Measurements from ENCODE around the gene SGPL1.

Gene SGPL1

GRCh38 chr10:70907637-70908405, 92.1 kb downstream of the SGPL1 start:
- H3K4me3 ChIP-seq (ENCODE audit: low read depth, low read length): no peak overlapping the region
- no peaks in the 10 kb centered on the region for H3K36me3 ChIP-seq (ENCODE audit: control insufficient read depth, insufficient read depth, low read length)
- no peaks in the 10 kb centered on the region for H3K27me3 ChIP-seq (ENCODE audit: control insufficient read depth, insufficient read depth, low read length)
- no peak overlapping the region for H3K27ac ChIP-seq (ENCODE audit: low read depth, low read length)
- H3K4me1 ChIP-seq (ENCODE audit: control insufficient read depth, insufficient read depth, low read length): no peaks in the 10 kb centered on the region
- no peaks in the 10 kb centered on the region for H3K9me3 ChIP-seq (ENCODE audit: control insufficient read depth, insufficient read depth, low read depth, low read length)
- H3K9ac ChIP-seq (ENCODE audit: low read length): no peak overlapping the region

- Histone ChIP-seq H3K36me3 (ENCODE audit: control insufficient read depth, insufficient read depth, low read length) (no peaks in the 10 kb centered on the region), H3K27ac (ENCODE audit: low read depth, low read length) (no peak overlapping the region), H3K4me3 (ENCODE audit: low read depth, low read length) (no peak overlapping the region), H3K9ac (ENCODE audit: low read length) (no peak overlapping the region), H3K27me3 (ENCODE audit: control insufficient read depth, insufficient read depth, low read length) (no peaks in the 10 kb centered on the region), H3K9me3 (ENCODE audit: control insufficient read depth, insufficient read depth, low read depth, low read length) (no peaks in the 10 kb centered on the region), H3K4me1 (ENCODE audit: control insufficient read depth, insufficient read depth, low read length) (no peaks in the 10 kb centered on the region)
These were observed 92.9 kb downstream of the SGPL1 start for GRCh38 chr10:70908406-70909296.

- no peak overlapping the region for H3K27ac ChIP-seq (ENCODE audit: low read depth, low read length)
- H3K9me3 ChIP-seq (ENCODE audit: control insufficient read depth, insufficient read depth, low read depth, low read length): no peaks in the 10 kb centered on the region
- H3K9ac ChIP-seq (ENCODE audit: low read length): no peak overlapping the region
- H3K4me3 ChIP-seq (ENCODE audit: low read depth, low read length): no peak overlapping the region
- no peaks in the 10 kb centered on the region; the same call in 1 of the 2 replicates for H3K27me3 ChIP-seq (ENCODE audit: control insufficient read depth, insufficient read depth, low read length)
- no peaks in the 10 kb centered on the region for H3K4me1 ChIP-seq (ENCODE audit: control insufficient read depth, insufficient read depth, low read length)
- no peaks in the 10 kb centered on the region for H3K36me3 ChIP-seq (ENCODE audit: control insufficient read depth, insufficient read depth, low read length)
These were observed 93.7 kb downstream of the SGPL1 start for GRCh38 chr10:70909326-70909935.

- Histone ChIP-seq H3K27me3 (ENCODE audit: control insufficient read depth, insufficient read depth, low read length) (no peaks in the 10 kb centered on the region; the same call in 1 of the 2 replicates), H3K4me3 (ENCODE audit: low read depth, low read length) (no peak overlapping the region), H3K4me1 (ENCODE audit: control insufficient read depth, insufficient read depth, low read length) (no peaks in the 10 kb centered on the region), H3K27ac (ENCODE audit: low read depth, low read length) (no peak overlapping the region), H3K9me3 (ENCODE audit: control insufficient read depth, insufficient read depth, low read depth, low read length) (no peaks in the 10 kb centered on the region), H3K36me3 (ENCODE audit: control insufficient read depth, insufficient read depth, low read length) (no peaks in the 10 kb centered on the region), H3K9ac (ENCODE audit: low read length) (no peak overlapping the region)
These were observed 95.0 kb downstream of the SGPL1 start for GRCh38 chr10:70910486-70911341.

GRCh38 chr10:70911386-70911785, 95.6 kb downstream of the SGPL1 start:
- Histone ChIP-seq H3K4me3 (ENCODE audit: low read depth, low read length) (no peak overlapping the region), H3K27me3 (ENCODE audit: control insufficient read depth, insufficient read depth, low read length) (no peaks in the 10 kb centered on the region; the same call in 1 of the 2 replicates), H3K9me3 (ENCODE audit: control insufficient read depth, insufficient read depth, low read depth, low read length) (no peaks in the 10 kb centered on the region), H3K27ac (ENCODE audit: low read depth, low read length) (no peak overlapping the region), H3K4me1 (ENCODE audit: control insufficient read depth, insufficient read depth, low read length) (no peaks in the 10 kb centered on the region), H3K9ac (ENCODE audit: low read length) (no peak overlapping the region), H3K36me3 (ENCODE audit: control insufficient read depth, insufficient read depth, low read length) (no peaks in the 10 kb centered on the region)

GRCh38 chr10:70912556-70912955, 96.8 kb downstream of the SGPL1 start:
- no peaks in the 10 kb centered on the region for H3K9me3 ChIP-seq (ENCODE audit: control insufficient read depth, insufficient read depth, low read depth, low read length)
- H3K27me3 ChIP-seq (ENCODE audit: control insufficient read depth, insufficient read depth, low read length): no peaks in the 10 kb centered on the region; the same call in 1 of the 2 replicates
- no peaks in the 10 kb centered on the region for H3K4me1 ChIP-seq (ENCODE audit: control insufficient read depth, insufficient read depth, low read length)
- H3K27ac ChIP-seq (ENCODE audit: low read depth, low read length): no peak overlapping the region
- H3K36me3 ChIP-seq (ENCODE audit: control insufficient read depth, insufficient read depth, low read length): no peaks in the 10 kb centered on the region
- no peak overlapping the region for H3K9ac ChIP-seq (ENCODE audit: low read length)
- no peak overlapping the region for H3K4me3 ChIP-seq (ENCODE audit: low read depth, low read length)

DNA sequence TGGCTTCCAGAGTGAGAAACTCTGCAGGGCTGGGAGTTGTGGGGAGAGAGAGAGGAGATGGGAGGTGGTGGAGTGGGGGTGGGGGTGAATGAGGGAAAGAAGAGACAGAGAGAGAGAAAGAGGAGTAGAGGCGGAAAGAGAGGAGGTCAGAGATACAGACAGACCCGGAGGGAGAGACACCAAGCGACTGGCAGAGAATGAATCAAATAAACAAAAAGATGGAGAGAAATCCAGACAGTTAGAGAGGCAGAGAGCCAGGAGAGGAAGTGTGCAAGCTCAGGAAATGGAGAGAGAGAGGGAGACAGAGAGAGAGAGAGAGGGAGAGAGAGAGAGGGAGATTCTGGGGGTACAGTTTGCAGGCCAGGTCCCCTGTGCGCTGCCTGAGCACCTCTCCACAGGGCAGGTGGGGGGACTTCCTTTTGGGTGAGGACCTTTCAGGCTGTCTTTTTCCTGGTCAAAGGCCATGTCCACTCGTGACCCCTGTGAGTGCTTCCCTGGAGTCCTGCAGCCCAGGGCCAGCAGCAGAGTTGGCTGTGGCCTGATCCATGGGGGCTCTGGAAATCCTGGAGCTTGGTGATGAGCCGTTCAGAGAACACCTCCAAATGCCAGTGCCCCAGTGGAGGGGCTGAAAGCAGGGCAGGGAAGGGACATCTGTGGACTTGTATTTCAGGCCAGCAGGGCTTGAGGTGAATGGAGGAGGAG, 97.6 kb downstream of the SGPL1 start:
- no peak overlapping the region for H3K4me3 ChIP-seq (ENCODE audit: low read depth, low read length)
- H3K36me3 ChIP-seq (ENCODE audit: control insufficient read depth, insufficient read depth, low read length): no peaks in the 10 kb centered on the region
- no peaks in the 10 kb centered on the region for H3K9me3 ChIP-seq (ENCODE audit: control insufficient read depth, insufficient read depth, low read depth, low read length)
- H3K4me1 ChIP-seq (ENCODE audit: control insufficient read depth, insufficient read depth, low read length): no peaks in the 10 kb centered on the region
- H3K27ac ChIP-seq (ENCODE audit: low read depth, low read length): no peak overlapping the region
- no peak overlapping the region for H3K9ac ChIP-seq (ENCODE audit: low read length)
- H3K27me3 ChIP-seq (ENCODE audit: control insufficient read depth, insufficient read depth, low read length): no peaks in the 10 kb centered on the region; the same call in 1 of the 2 replicates

DNA sequence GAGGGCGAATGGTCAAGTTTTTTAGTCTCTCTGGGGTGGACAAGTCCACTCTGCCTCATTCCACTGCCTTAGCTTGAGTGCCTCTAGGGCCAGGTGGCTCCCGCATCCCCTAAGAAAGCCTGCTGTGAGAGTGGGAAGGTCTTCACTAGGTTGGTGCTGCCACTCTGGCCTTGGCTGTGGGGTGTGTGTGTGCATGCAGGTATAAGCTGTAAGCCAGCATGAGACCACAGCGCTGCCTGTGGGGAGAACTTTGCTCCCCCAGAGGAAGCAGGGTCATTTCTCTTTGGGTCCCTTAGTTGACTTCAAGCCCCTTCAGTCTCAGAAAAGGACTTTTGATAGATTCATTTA, 98.1 kb downstream of the SGPL1 start:
- no peaks in the 10 kb centered on the region; the same call in 1 of the 2 replicates for H3K27me3 ChIP-seq (ENCODE audit: control insufficient read depth, insufficient read depth, low read length)
- H3K4me3 ChIP-seq (ENCODE audit: low read depth, low read length): no peak overlapping the region
- no peaks in the 10 kb centered on the region for H3K4me1 ChIP-seq (ENCODE audit: control insufficient read depth, insufficient read depth, low read length)
- H3K9ac ChIP-seq (ENCODE audit: low read length): no peak overlapping the region
- no peaks in the 10 kb centered on the region for H3K9me3 ChIP-seq (ENCODE audit: control insufficient read depth, insufficient read depth, low read depth, low read length)
- H3K36me3 ChIP-seq (ENCODE audit: control insufficient read depth, insufficient read depth, low read length): no peaks in the 10 kb centered on the region
- H3K27ac ChIP-seq (ENCODE audit: low read depth, low read length): no peak overlapping the region

DNA sequence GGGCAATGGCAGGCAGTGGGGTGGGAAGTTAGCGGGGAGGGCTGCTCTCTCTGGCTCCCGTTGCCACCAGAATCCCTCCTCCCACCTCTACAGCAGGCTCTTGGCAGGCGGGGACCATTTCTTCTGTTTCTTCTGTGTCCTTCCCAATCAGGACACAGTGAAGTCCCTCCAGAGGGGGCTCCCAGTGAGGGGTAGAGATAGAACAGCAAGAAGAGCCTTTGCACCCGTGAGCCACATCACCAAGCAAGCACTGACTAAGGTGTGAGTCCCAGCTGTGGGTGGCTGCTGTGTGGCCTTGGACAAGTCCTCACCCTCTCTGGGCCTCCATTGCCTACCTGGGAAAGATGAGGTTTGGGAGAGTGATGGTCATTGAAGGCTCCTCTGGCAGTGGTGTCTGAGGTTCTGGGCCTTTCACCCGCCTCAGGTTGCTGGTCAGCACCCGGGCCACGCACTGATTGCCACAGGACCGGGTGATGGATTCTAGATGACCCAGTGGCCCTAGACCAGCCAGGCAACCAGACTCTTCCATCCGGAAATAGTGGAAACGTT, 98.6 kb downstream of the SGPL1 start:
- no peaks in the 10 kb centered on the region; the same call in 1 of the 2 replicates for H3K27me3 ChIP-seq (ENCODE audit: control insufficient read depth, insufficient read depth, low read length)
- no peak overlapping the region for H3K27ac ChIP-seq (ENCODE audit: low read depth, low read length)
- no peaks in the 10 kb centered on the region for H3K4me1 ChIP-seq (ENCODE audit: control insufficient read depth, insufficient read depth, low read length)
- no peak overlapping the region for H3K4me3 ChIP-seq (ENCODE audit: low read depth, low read length)
- H3K9me3 ChIP-seq (ENCODE audit: control insufficient read depth, insufficient read depth, low read depth, low read length): no peaks in the 10 kb centered on the region
- H3K36me3 ChIP-seq (ENCODE audit: control insufficient read depth, insufficient read depth, low read length): no peaks in the 10 kb centered on the region
- H3K9ac ChIP-seq (ENCODE audit: low read length): no peak overlapping the region

GRCh38 chr10:70915206-70915605, 99.5 kb downstream of the SGPL1 start:
- no peaks in the 10 kb centered on the region for H3K4me1 ChIP-seq (ENCODE audit: control insufficient read depth, insufficient read depth, low read length)
- no peak overlapping the region for H3K4me3 ChIP-seq (ENCODE audit: low read depth, low read length)
- H3K27ac ChIP-seq (ENCODE audit: low read depth, low read length): no peak overlapping the region
- no peaks in the 10 kb centered on the region; the same call in 1 of the 2 replicates for H3K27me3 ChIP-seq (ENCODE audit: control insufficient read depth, insufficient read depth, low read length)
- H3K9ac ChIP-seq (ENCODE audit: low read length): no peak overlapping the region
- no peaks in the 10 kb centered on the region for H3K36me3 ChIP-seq (ENCODE audit: control insufficient read depth, insufficient read depth, low read length)
- no peaks in the 10 kb centered on the region for H3K9me3 ChIP-seq (ENCODE audit: control insufficient read depth, insufficient read depth, low read depth, low read length)
